Naive thymus-derived CD4-positive, alpha-beta T cell (primary cell): ENCODE data around the gene UFL1. TPM values are rescaled to one million over a fixed set of nuclear protein-coding genes. Genes with fewer than 3 reads are reported as not detected.
"Not testable (repeated sequence)": the region's sequence is repeated elsewhere in the genome, so short reads cannot be mapped to it uniquely, and the experiment has no call there.

ENCODE experiments used
- ATAC-seq: fragments of 150-1000 bp; cut with Tn5 transposase; 2 replicates; pipeline ENCODE4 v1.10.0; 2021; ENCODE audit warnings: mild to moderate bottlenecking, moderate library complexity
- CTCF ChIA-PET: fragments of 350-600 bp; sonication (Branson Sonifier 250); formaldehyde crosslinking; loops from one replicate; lab custom pipeline; 2021; ENCODE audit warnings: antibody characterized with exemption; lab: Charles Lee
- POLR2A ChIA-PET: fragments of 350-600 bp; sonication (Branson Sonifier 250); formaldehyde crosslinking; loops from one replicate; lab custom pipeline; 2021; ENCODE audit warnings: antibody characterized with exemption, inconsistent platforms; lab: Charles Lee
- DNase-seq, 9 donors: peaks; one replicate each; pipeline versions ENCODE4 v3.0.0 to v3.0.0-alpha.2; 2020 to 2022; ENCODE audit warnings: mixed read lengths in 1 of 9
- H3K27ac ChIP-seq: one replicate; pipeline ENCODE4 v1.7.0; 2013; ENCODE audit warnings: mild to moderate bottlenecking, low read depth, low read length, moderate library complexity
- H3K27me3 ChIP-seq, 2 donors: one replicate each; pipeline ENCODE4 v1.7.0; 2013; ENCODE audit warnings: low read length in 2 of 2, mild to moderate bottlenecking in 2 of 2, moderate library complexity in 2 of 2; ENCODE audit not compliant: control insufficient read depth in 2 of 2, insufficient read depth in 2 of 2
- H3K36me3 ChIP-seq, 3 experiments: 1 replicate in 2 of 3; 2 replicates in 1 of 3; pipeline ENCODE4 v1.7.0; 2013; ENCODE audit warnings: low read length in 3 of 3, mild to moderate bottlenecking in 3 of 3, moderate library complexity in 1 of 3; ENCODE audit not compliant: insufficient read depth in 3 of 3, control insufficient read depth in 2 of 3
- H3K4me1 ChIP-seq, 2 donors: one replicate each; pipeline ENCODE4 v1.7.0; 2013; ENCODE audit warnings: low read length in 2 of 2, mild to moderate bottlenecking in 2 of 2, moderate library complexity in 1 of 2; ENCODE audit not compliant: control insufficient read depth in 2 of 2, insufficient read depth in 2 of 2
- H3K4me3 ChIP-seq: 2 replicates; pipeline ENCODE4 v1.7.0; 2013; ENCODE audit warnings: mild to moderate bottlenecking, low read length
- H3K9me3 ChIP-seq, 3 experiments: 1 replicate in 2 of 3; 2 replicates in 1 of 3; pipeline ENCODE4 v1.7.0; 2013; ENCODE audit warnings: low read length in 3 of 3; ENCODE audit not compliant: control insufficient read depth in 2 of 3
- H3K27ac Mint-ChIP-seq, 9 donors: one replicate each; pipeline ENCODE4 v1.8.0; 2020 to 2022; ENCODE audit warnings: mixed read lengths in 9 of 9, mild to moderate bottlenecking in 8 of 9, moderate library complexity in 5 of 9, inconsistent platforms in 2 of 9
- H3K27me3 Mint-ChIP-seq, 5 donors: one replicate each; pipeline ENCODE4 v1.8.0; 2021 to 2022; ENCODE audit warnings: mixed read lengths in 5 of 5, mild to moderate bottlenecking in 1 of 5
- H3K36me3 Mint-ChIP-seq, 5 donors: one replicate each; pipeline ENCODE4 v1.8.0; 2020 to 2022; ENCODE audit warnings: mixed read lengths in 5 of 5, mild to moderate bottlenecking in 3 of 5, inconsistent platforms in 1 of 5
- H3K4me1 Mint-ChIP-seq, 7 donors: one replicate each; pipeline ENCODE4 v1.8.0; 2020 to 2022; ENCODE audit warnings: mixed read lengths in 7 of 7, mild to moderate bottlenecking in 3 of 7, inconsistent platforms in 1 of 7
- H3K4me3 Mint-ChIP-seq, 10 donors: one replicate each; pipeline ENCODE4 v1.8.0; 2020 to 2022; ENCODE audit warnings: mild to moderate bottlenecking in 10 of 10, mixed read lengths in 10 of 10, moderate library complexity in 6 of 10, inconsistent platforms in 2 of 10
- H3K9me3 Mint-ChIP-seq, 11 donors: one replicate each; pipeline ENCODE4 v1.8.0; 2020 to 2022; ENCODE audit warnings: mixed read lengths in 11 of 11, mild to moderate bottlenecking in 4 of 11, inconsistent platforms in 1 of 11, moderate library complexity in 1 of 11
- intact Hi-C, 2 donors: fragments of 100-400 bp; cut with micrococcal nuclease; formaldehyde crosslinking; loops; one replicate each; pipeline ENCODE4 v1.15.1; 2023
- polyA plus RNA-seq, 2 donors: library from polyadenylated mRNA; unstranded; fragments of 300-500 nt; fragmentation: Illumina TruSeq; gene quantifications; one replicate each; pipeline ENCODE4 v1.2.3, GENCODE V29; 2021
- total RNA-seq, 6 experiments: library from RNA in 5 of 6; stranded (reverse) in 5 of 6; gene quantifications; 1 replicate in 5 of 6; 2 replicates in 1 of 6; pipeline ENCODE4 v1.2.3 and lab custom pipeline; 2021 to 2026

Gene UFL1
- total RNA-seq (10 to 100 TPM; 15.0 to 34.9 (median 22.2) TPM), polyA plus RNA-seq (10 to 100 TPM; 17.7 to 21.3 TPM), total RNA-seq (lab: John Stamatoyannopoulos, UW) (40.8 reads per million, percentile 66 among the genes with 10 or more reads in this experiment)

GRCh38 chr6:96521644-96522464 is at the start of gene UFL1:
Gene UFL1, plus strand, starts transcription at chr6:96521806. Its CDS starts 68 bp downstream, at chr6:96521874.
- no peaks in the 10 kb centered on the region for H3K9me3 Mint-ChIP-seq
- H3K27ac Mint-ChIP-seq = peak within 1 kb of the TSS; percentile 98 to 100 (median 100)
- H3K27me3 Mint-ChIP-seq = no peaks in the 10 kb centered on the region
- H3K36me3 Mint-ChIP-seq = peaks cover 0 to 11% (median 6%) of the 10 kb centered on the region in 5 donors
- CTCF ChIA-PET = no interaction called here
- peak within 1 kb of the TSS; percentile 96 to 100 (median 98) for H3K4me3 Mint-ChIP-seq
- no peaks in the 10 kb centered on the region for H3K27me3 ChIP-seq
- intact Hi-C loops = loop anchor here (1.0 to 10.0 kb wide), 8 partner anchors 23 to 1087 kb away; partner anchors contain the start of genes KLHL32 (in 2 of the 2), MANEA (in 2 of the 2), MMS22L (in 2 of the 2) and NDUFAF4 (in 2 of the 2)
- DNase-seq (peak; percentile 84 to 97 (median 93)), ATAC-seq (peak; percentile 97)
- POLR2A ChIA-PET = interaction anchor here (0.6 to 1.1 kb wide), 8 partner anchors 9 to 945 kb away, joined by 3 to 5 read pairs (median 3); partner anchors contain the start of genes GPR63 and KLHL32
- peaks cover 0 to 14% (median 3%) of the 10 kb centered on the region in 3 experiments for H3K36me3 ChIP-seq
- H3K9me3 ChIP-seq = no peaks in the 10 kb centered on the region
- H3K4me1 ChIP-seq = peaks cover 13 to 19% of the 10 kb centered on the region in 2 donors
- peaks cover 11 to 49% (median 35%) of the 10 kb centered on the region in 7 donors for H3K4me1 Mint-ChIP-seq
- peak within 1 kb of the TSS; percentile 98 for H3K4me3 ChIP-seq
- peak within 1 kb of the TSS; percentile 98 for H3K27ac ChIP-seq

- H3K36me3 ChIP-seq, H3K27ac ChIP-seq, H3K4me1 ChIP-seq, H3K27me3 ChIP-seq, CTCF ChIA-PET, H3K4me3 ChIP-seq, intact Hi-C loops, H3K27me3 Mint-ChIP-seq, POLR2A ChIA-PET, DNase-seq, ATAC-seq, H3K4me3 Mint-ChIP-seq, H3K4me1 Mint-ChIP-seq, H3K9me3 ChIP-seq, H3K27ac Mint-ChIP-seq: not testable (repeated sequence)
- Mint-ChIP-seq H3K36me3 (peaks cover 0 to 10% (median 3%) of the 10 kb centered on the region in 5 donors), H3K9me3 (peaks cover 0 to 52% (median 20%) of the 10 kb centered on the region in 11 donors)
Observed at GRCh38 chr6:96472291-96472690, 49.3 kb upstream of the UFL1 start.

GRCh38 chr6:96478695-96479094 is 42.9 kb upstream of the UFL1 start:
- H3K27me3 ChIP-seq = no peaks in the 10 kb centered on the region
- no peaks in the 10 kb centered on the region for H3K4me1 ChIP-seq
- ChIA-PET CTCF (no interaction called here), POLR2A (no interaction called here)
- DNase-seq = no peak
- H3K9me3 ChIP-seq = no peaks in the 10 kb centered on the region
- H3K36me3 ChIP-seq = no peaks in the 10 kb centered on the region
- peaks cover 11 to 78% (median 41%) of the 10 kb centered on the region in 11 donors for H3K9me3 Mint-ChIP-seq
- H3K36me3 Mint-ChIP-seq = peaks cover 0 to 26% (median 18%) of the 10 kb centered on the region in 5 donors
- H3K4me3 ChIP-seq = no peak overlapping the region
- no peaks in the 10 kb centered on the region for H3K4me1 Mint-ChIP-seq
- intact Hi-C loops = no loop called here
- no peak for ATAC-seq
- no peak overlapping the region for H3K27ac Mint-ChIP-seq
- H3K27me3 Mint-ChIP-seq = peaks cover 0 to 10% (median 5%) of the 10 kb centered on the region in 5 donors
- no peak overlapping the region for H3K27ac ChIP-seq
- H3K4me3 Mint-ChIP-seq = no peak overlapping the region

- Histone ChIP-seq H3K36me3 (no peaks in the 10 kb centered on the region), H3K27ac (no peak overlapping the region), H3K4me1 (peaks cover 0 to 2% of the 10 kb centered on the region in 2 donors), H3K27me3 (no peaks in the 10 kb centered on the region), H3K4me3 (no peak overlapping the region), H3K9me3 (peaks cover 0 to 21% (median 2%) of the 10 kb centered on the region in 3 experiments)
- DNase-seq = no peak
- H3K9me3 Mint-ChIP-seq = peaks cover 23 to 92% (median 52%) of the 10 kb centered on the region in 11 donors
- no peaks in the 10 kb centered on the region for H3K27me3 Mint-ChIP-seq
- ChIA-PET CTCF (no interaction called here), POLR2A (no interaction called here)
- peaks cover 0 to 20% (median 16%) of the 10 kb centered on the region in 5 donors for H3K36me3 Mint-ChIP-seq
- intact Hi-C loops = no loop called here
- no peak overlapping the region for H3K4me3 Mint-ChIP-seq
- no peak overlapping the region for H3K27ac Mint-ChIP-seq
- peaks cover 0 to under 1% (median 0%) of the 10 kb centered on the region in 7 donors for H3K4me1 Mint-ChIP-seq
- no peak for ATAC-seq
Observed at GRCh38 chr6:96491926-96492325, 29.7 kb upstream of the UFL1 start.

- H3K27me3 Mint-ChIP-seq = peaks cover 0 to 3% (median 0%) of the 10 kb centered on the region in 5 donors
- intact Hi-C loops = loop anchor here in 1 of 2 donors (1.0 kb wide), 1 partner anchor 22 kb away; the partner anchor contains the start of gene UFL1
- Histone ChIP-seq H3K4me1 (peaks cover 14 to 38% of the 10 kb centered on the region in 2 donors), H3K36me3 (no peaks in the 10 kb centered on the region), H3K4me3 (peak overlapping the region; percentile 36), H3K27me3 (no peaks in the 10 kb centered on the region), H3K9me3 (peaks cover 0 to 5% (median 4%) of the 10 kb centered on the region in 3 experiments), H3K27ac (no peak overlapping the region)
- ATAC-seq (peak; percentile 83), DNase-seq (peak in 7 of 9 donors; percentile 17 to 73 (median 27))
- POLR2A ChIA-PET = no interaction called here
- peaks cover 6 to 38% (median 13%) of the 10 kb centered on the region in 7 donors for H3K4me1 Mint-ChIP-seq
- peak overlapping the region in 5 of 9 donors; percentile 23 to 88 (median 36) for H3K27ac Mint-ChIP-seq
- H3K36me3 Mint-ChIP-seq = peaks cover 12 to 37% (median 27%) of the 10 kb centered on the region in 5 donors
- H3K9me3 Mint-ChIP-seq = peaks cover 16 to 65% (median 36%) of the 10 kb centered on the region in 11 donors
- CTCF ChIA-PET = no interaction called here
- H3K4me3 Mint-ChIP-seq = peak overlapping the region in 3 of 10 donors; percentile 29 to 63 (median 34)
Observed at GRCh38 chr6:96499781-96500180, 21.8 kb upstream of the UFL1 start.

DNA sequence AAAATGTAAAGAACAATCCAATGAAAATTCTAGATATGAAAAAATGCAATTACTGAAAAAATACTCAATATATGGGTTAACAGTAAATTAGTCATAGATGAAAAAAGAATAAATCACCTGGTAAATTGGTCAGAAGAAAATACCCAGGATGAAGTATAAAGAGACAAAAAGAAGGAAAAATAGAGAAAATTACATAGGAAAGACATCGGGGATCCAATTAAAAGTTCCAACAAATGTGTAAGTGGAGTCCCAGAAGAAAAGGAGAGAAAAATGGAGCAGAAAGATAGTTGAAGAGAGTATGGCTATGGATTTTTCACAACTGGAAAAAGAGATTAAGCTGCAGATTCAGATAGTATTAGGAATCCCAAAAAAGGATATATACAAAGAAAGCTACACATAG is 18.7 kb upstream of the UFL1 start:
- no peak overlapping the region for H3K4me3 ChIP-seq
- H3K27ac Mint-ChIP-seq = no peak overlapping the region

More for the DNA sequence above, 18.7 kb upstream of the UFL1 start:
- peaks cover 0 to 3% (median 0%) of the 10 kb centered on the region in 5 donors for H3K27me3 Mint-ChIP-seq
- DNase-seq (no peak), ATAC-seq (no peak)
- H3K9me3 Mint-ChIP-seq = peaks cover 12 to 37% (median 22%) of the 10 kb centered on the region in 11 donors
- H3K4me1 Mint-ChIP-seq = peaks cover 6 to 31% (median 13%) of the 10 kb centered on the region in 7 donors
- H3K36me3 Mint-ChIP-seq = peaks cover 10 to 52% (median 41%) of the 10 kb centered on the region in 5 donors
- H3K27me3 ChIP-seq = no peaks in the 10 kb centered on the region
- H3K4me3 Mint-ChIP-seq = no peak overlapping the region
- H3K4me1 ChIP-seq = peaks cover 14 to 30% of the 10 kb centered on the region in 2 donors
- H3K36me3 ChIP-seq = peaks cover 0 to 4% (median 0%) of the 10 kb centered on the region in 3 experiments
- no peak overlapping the region for H3K27ac ChIP-seq
- H3K9me3 ChIP-seq = peaks cover 0 to 5% (median 4%) of the 10 kb centered on the region in 3 experiments
- ChIA-PET POLR2A (no interaction called here), CTCF (no interaction called here)
- intact Hi-C loops = no loop called here
